HepG2 (cell line): Measurements from ENCODE around the gene NOTUM. TPM values are rescaled to one million over a fixed set of nuclear protein-coding genes. Genes with fewer than 3 reads are reported as not detected.
A peak's percentile ranks its signal among the peaks of the same experiment; 100 is the strongest.

Experiments
- ARNT2 ChIP-seq: sonication (generic); formaldehyde crosslinking; IDR thresholded peaks from 2 replicates; pipeline ENCODE4 v1.8.0; 2022; ENCODE audit warnings: mild to moderate bottlenecking, low read depth, missing genetic modification reagents, moderate library complexity
- ATRX ChIP-seq: sonication (generic); formaldehyde crosslinking; IDR thresholded peaks from 2 replicates; pipeline ENCODE4 v1.4.0; 2020; ENCODE audit warnings: missing genetic modification reagents, borderline replicate concordance
- CEBPB ChIP-seq: IDR thresholded peaks from 2 replicates; pipeline ENCODE4 v1.6.1; 2011; ENCODE audit warnings: low read depth, low read length, improper control_type of control experiment, borderline replicate concordance
- CHD4 ChIP-seq: fragments of 200-600 bp; sonication (generic); IDR thresholded peaks from 2 replicates; pipeline ENCODE4 v1.7.0; 2017; ENCODE audit warnings: mild to moderate bottlenecking, low read length, borderline replicate concordance
- ELF1 ChIP-seq: sonication (generic); formaldehyde crosslinking; IDR thresholded peaks from 2 replicates; pipeline ENCODE4 v1.4.0; 2020; ENCODE audit warnings: missing genetic modification reagents
- KAT7 ChIP-seq: IDR thresholded peaks from 2 replicates; pipeline ENCODE4 v1.6.1; 2018; ENCODE audit warnings: borderline replicate concordance, missing compliant biosample characterization
- KAT8 ChIP-seq: IDR thresholded peaks from 2 replicates; pipeline ENCODE4 v1.6.1; 2016; ENCODE audit warnings: missing genetic modification reagents, missing compliant biosample characterization
- MED13 ChIP-seq: sonication (generic); formaldehyde crosslinking; IDR thresholded peaks from 2 replicates; pipeline ENCODE4 v1.5.0; 2020; ENCODE audit warnings: missing genetic modification reagents
- MEIS2 ChIP-seq: sonication (generic); formaldehyde crosslinking; IDR thresholded peaks from 2 replicates; pipeline ENCODE4 v1.9.0; 2021; ENCODE audit warnings: mild to moderate bottlenecking, missing genetic modification reagents
- MIER2 ChIP-seq: IDR thresholded peaks from 2 replicates; pipeline ENCODE4 v1.6.1; 2016; ENCODE audit warnings: missing biosample characterization, missing genetic modification reagents
- RORA ChIP-seq: sonication (generic); formaldehyde crosslinking; IDR thresholded peaks from 2 replicates; pipeline ENCODE4 v1.5.0; 2020; ENCODE audit warnings: mild to moderate bottlenecking, missing genetic modification reagents, moderate library complexity
- RXRA ChIP-seq: sonication (generic); formaldehyde crosslinking; IDR thresholded peaks from 2 replicates; pipeline ENCODE4 v1.5.1; 2020; ENCODE audit warnings: missing genetic modification reagents
- SMC3 ChIP-seq: IDR thresholded peaks from 2 replicates; pipeline ENCODE4 v1.6.1; 2011; ENCODE audit warnings: low read length, improper control_type of control experiment
- TEAD2 ChIP-seq: sonication (generic); formaldehyde crosslinking; IDR thresholded peaks from 2 replicates; pipeline ENCODE4 v1.9.0; 2021; ENCODE audit warnings: missing genetic modification reagents
- ZNF160 ChIP-seq: sonication (generic); formaldehyde crosslinking; IDR thresholded peaks from 2 replicates; pipeline ENCODE4 v1.8.0; 2022; ENCODE audit warnings: mild to moderate bottlenecking, inconsistent platforms, missing genetic modification reagents
- ZNF562 ChIP-seq: sonication (generic); formaldehyde crosslinking; IDR thresholded peaks from 2 replicates; pipeline ENCODE4 v1.8.0; 2022; ENCODE audit warnings: missing genetic modification reagents, borderline replicate concordance
- ZNF644 ChIP-seq: IDR thresholded peaks from 2 replicates; pipeline ENCODE4 v1.6.1; 2016; ENCODE audit warnings: low read depth
- ZNF674 ChIP-seq: sonication (generic); formaldehyde crosslinking; IDR thresholded peaks from 2 replicates; pipeline ENCODE4 v1.5.0; 2020; ENCODE audit warnings: low read depth, mild to moderate bottlenecking, missing genetic modification reagents
- ZNF749 ChIP-seq: sonication (generic); formaldehyde crosslinking; IDR thresholded peaks from 2 replicates; pipeline ENCODE4 v1.8.0; 2022; ENCODE audit warnings: mild to moderate bottlenecking, missing genetic modification reagents, moderate library complexity, borderline replicate concordance
- ZNF841 ChIP-seq: sonication (generic); formaldehyde crosslinking; IDR thresholded peaks from 2 replicates; pipeline ENCODE4 v1.8.1; 2023; ENCODE audit warnings: missing genetic modification reagents, borderline replicate concordance
- polyA plus RNA-seq, 8 experiments: library from polyadenylated mRNA; depleted of rRNA in 3 of 8; stranded (reverse) in 7 of 8; unstranded in 1 of 8; fragments of >200 nt; fragmentation: Illumina TruSeq in 4 of 8; extraction: Trizol in 4 of 8; gene quantifications; 2 replicates each; pipeline versions ENCODE4 v1.2.1 to v1.2.3, GENCODE V29; 2011 to 2016; ENCODE audit warnings: low read depth in 4 of 8, missing spikeins in 1 of 8, mixed read lengths in 1 of 8; ENCODE audit not compliant: insufficient read depth in 1 of 8
- total RNA-seq, 5 experiments: library from RNA; depleted of rRNA; stranded (reverse); fragments of >200 nt; fragmentation: Illumina TruSeq; extraction: Trizol; gene quantifications; 2 replicates each; pipeline ENCODE4 v1.2.3, GENCODE V29; 2016; ENCODE audit warnings: low read depth in 1 of 5
- TF ChIP-seq, protein P1 (sequence below): sonication (generic); formaldehyde crosslinking; IDR thresholded peaks from 2 replicates; pipeline ENCODE4 v1.4.0; 2020; ENCODE audit warnings: mild to moderate bottlenecking, missing genetic modification reagents
- TF ChIP-seq, protein P2 (sequence below): sonication (generic); formaldehyde crosslinking; IDR thresholded peaks from 2 replicates; pipeline ENCODE4 v1.5.0; 2020; ENCODE audit warnings: mild to moderate bottlenecking, missing genetic modification reagents
- TF ChIP-seq, protein P3 (sequence below): IDR thresholded peaks from 2 replicates; pipeline ENCODE4 v1.6.1; 2016
- TF ChIP-seq, protein P4 (sequence below): sonication (generic); formaldehyde crosslinking; IDR thresholded peaks from 2 replicates; pipeline ENCODE4 v1.5.0; 2020; ENCODE audit warnings: missing genetic modification reagents

The NOTUM gene
- total and polyA plus RNA-seq, 2 of the 13 experiments (the other 11 are each of a cell fraction or from before 2014, with no cell fraction given): 150 to 160 TPM

DNA sequence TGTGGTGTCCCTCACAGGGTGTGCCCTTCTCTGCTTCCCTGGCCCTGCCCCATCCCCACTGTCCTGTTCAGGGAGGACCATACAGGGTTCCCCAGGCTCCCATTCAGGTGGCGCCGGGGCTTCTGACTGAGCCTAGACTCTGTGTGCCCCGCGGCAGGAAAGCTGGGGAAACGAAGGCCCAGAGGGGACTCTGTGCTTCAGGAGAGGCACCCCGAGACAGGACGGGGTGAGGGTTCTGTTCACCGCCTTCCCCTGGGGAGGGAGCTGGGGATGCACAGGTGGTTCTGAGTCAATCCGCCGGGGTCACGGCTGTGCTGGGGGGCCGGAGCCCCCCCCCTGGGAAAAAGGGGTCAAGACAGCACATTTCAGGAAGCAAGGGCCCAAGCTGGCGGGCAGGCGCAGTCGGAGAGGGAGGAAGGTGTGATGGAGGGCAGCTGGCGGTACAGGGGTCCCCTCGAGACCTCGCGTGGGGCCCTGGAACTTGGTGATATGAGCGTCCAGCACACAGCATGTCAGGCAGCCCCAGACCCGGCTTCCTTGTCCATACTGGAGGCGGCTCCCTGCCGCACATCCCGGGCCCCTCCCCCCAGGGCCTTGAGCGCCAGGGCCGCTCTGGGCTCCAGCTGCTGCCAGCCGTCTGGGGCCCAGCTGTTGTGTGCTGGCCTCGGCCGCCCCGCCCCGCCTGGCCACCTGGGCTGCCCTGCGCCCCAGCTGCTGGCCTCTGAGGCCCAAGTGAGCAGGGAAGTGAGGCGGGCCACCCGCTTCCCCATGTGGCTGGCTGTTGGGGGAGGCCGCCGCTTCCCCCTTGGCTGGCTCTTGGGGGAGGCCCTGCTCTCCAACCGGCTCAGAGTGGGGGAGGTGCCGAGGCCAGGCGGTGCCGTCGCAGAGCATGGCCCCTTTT, 5.6 kb upstream of the NOTUM start (continued):
- TF ChIP-seq ELF1 (CRISPR knock-in tag): peak; percentile 71; the same call in 1 of the 2 replicates
- TF ChIP-seq, protein P1, sequence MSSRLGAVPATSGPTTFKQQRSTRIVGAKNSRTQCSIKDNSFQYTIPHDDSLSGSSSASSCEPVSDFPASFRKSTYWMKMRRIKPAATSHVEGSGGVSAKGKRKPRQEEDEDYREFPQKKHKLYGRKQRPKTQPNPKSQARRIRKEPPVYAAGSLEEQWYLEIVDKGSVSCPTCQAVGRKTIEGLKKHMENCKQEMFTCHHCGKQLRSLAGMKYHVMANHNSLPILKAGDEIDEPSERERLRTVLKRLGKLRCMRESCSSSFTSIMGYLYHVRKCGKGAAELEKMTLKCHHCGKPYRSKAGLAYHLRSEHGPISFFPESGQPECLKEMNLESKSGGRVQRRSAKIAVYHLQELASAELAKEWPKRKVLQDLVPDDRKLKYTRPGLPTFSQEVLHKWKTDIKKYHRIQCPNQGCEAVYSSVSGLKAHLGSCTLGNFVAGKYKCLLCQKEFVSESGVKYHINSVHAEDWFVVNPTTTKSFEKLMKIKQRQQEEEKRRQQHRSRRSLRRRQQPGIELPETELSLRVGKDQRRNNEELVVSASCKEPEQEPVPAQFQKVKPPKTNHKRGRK (CRISPR knock-in tag): peak; percentile 75
- TF ChIP-seq TEAD2: no peak
- no peak for TF ChIP-seq ZNF562 (CRISPR knock-in tag)
- TF ChIP-seq ZNF749: no peak; the same call in 1 of the 2 replicates
- TF ChIP-seq RORA (CRISPR knock-in tag): no peak
- no peak for TF ChIP-seq SMC3
- TF ChIP-seq KAT7: peak; percentile 85; the same call in 1 of the 2 replicates
- no peak for TF ChIP-seq ZNF160 (CRISPR knock-in tag)
- TF ChIP-seq MIER2 (CRISPR knock-in tag): peak; percentile 35; the same call in 1 of the 2 replicates
- TF ChIP-seq, protein P2, sequence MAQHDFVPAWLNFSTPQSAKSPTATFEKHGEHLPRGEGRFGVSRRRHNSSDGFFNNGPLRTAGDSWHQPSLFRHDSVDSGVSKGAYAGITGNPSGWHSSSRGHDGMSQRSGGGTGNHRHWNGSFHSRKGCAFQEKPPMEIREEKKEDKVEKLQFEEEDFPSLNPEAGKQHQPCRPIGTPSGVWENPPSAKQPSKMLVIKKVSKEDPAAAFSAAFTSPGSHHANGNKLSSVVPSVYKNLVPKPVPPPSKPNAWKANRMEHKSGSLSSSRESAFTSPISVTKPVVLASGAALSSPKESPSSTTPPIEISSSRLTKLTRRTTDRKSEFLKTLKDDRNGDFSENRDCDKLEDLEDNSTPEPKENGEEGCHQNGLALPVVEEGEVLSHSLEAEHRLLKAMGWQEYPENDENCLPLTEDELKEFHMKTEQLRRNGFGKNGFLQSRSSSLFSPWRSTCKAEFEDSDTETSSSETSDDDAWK: no peak
- no peak for TF ChIP-seq ATRX
- TF ChIP-seq ZNF841 (CRISPR knock-in tag): no peak
- TF ChIP-seq ZNF644 (CRISPR knock-in tag): peak; percentile 45; the same call in 1 of the 2 replicates
- TF ChIP-seq ZNF674: no peak; the same call in 1 of the 2 replicates
- TF ChIP-seq RXRA (CRISPR knock-in tag): peak; percentile 96
- TF ChIP-seq ARNT2 (CRISPR knock-in tag): peak; percentile 88
- TF ChIP-seq MEIS2: no peak
- TF ChIP-seq KAT8 (CRISPR knock-in tag): peak; percentile 89
- TF ChIP-seq MED13 (CRISPR knock-in tag): peak; percentile 87; the same call in 1 of the 2 replicates
- TF ChIP-seq CHD4: no peak
- TF ChIP-seq CEBPB: no peak
- TF ChIP-seq, protein P3, sequence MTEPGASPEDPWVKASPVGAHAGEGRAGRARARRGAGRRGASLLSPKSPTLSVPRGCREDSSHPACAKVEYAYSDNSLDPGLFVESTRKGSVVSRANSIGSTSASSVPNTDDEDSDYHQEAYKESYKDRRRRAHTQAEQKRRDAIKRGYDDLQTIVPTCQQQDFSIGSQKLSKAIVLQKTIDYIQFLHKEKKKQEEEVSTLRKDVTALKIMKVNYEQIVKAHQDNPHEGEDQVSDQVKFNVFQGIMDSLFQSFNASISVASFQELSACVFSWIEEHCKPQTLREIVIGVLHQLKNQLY (CRISPR knock-in tag): peak; percentile 89
- TF ChIP-seq, protein P4, sequence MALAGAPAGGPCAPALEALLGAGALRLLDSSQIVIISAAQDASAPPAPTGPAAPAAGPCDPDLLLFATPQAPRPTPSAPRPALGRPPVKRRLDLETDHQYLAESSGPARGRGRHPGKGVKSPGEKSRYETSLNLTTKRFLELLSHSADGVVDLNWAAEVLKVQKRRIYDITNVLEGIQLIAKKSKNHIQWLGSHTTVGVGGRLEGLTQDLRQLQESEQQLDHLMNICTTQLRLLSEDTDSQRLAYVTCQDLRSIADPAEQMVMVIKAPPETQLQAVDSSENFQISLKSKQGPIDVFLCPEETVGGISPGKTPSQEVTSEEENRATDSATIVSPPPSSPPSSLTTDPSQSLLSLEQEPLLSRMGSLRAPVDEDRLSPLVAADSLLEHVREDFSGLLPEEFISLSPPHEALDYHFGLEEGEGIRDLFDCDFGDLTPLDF (CRISPR knock-in tag): no peak
